Gastrocnemius medialis (tissue), 4 donors: ENCODE measurements around the gene SCAI.

ENCODE experiments used
- POLR2A ChIP-seq, 2 donors: fragments of 450-650 bp; IDR thresholded peaks; one replicate each; pipeline ENCODE4 v1.6.1; 2017; ENCODE audit warnings: antibody characterized with exemption in 2 of 2, mild to moderate bottlenecking in 2 of 2, moderate library complexity in 2 of 2
- TF ChIP-seq, protein P1 (sequence below), 5 experiments: fragments of 450-650 bp in 3 of 5; fragments of 200-600 bp in 2 of 5; sonication (generic) in 2 of 5; IDR thresholded peaks in 4 of 5; conservative IDR thresholded peaks in 1 of 5; 1 replicate in 4 of 5; 2 replicates in 1 of 5; pipeline ENCODE4 v1.5.1; 2016 to 2019; ENCODE audit warnings: antibody characterized with exemption in 5 of 5, mild to moderate bottlenecking in 3 of 5, moderate library complexity in 3 of 5

DNA sequence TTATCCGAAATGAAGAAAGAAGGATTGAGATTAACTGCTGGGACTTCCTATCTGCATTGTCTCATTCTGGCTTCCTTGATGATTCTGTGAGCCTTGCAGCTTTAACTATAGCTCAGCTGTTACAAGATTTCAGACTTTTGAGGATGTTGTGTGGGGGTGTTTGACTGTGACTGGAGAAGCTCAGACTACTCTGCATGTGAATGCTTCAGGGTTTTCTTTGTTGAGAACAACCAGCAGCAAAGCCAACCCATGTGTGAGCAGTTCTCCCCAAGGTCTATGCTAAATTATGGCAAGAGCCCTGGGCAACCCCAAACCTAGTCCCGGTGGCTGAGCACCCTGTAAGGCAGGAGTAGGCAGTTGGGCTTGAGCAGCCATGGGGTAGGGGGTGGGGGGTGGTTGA, 8.4 kb upstream of the SCAI start:
- TF ChIP-seq, protein P1, sequence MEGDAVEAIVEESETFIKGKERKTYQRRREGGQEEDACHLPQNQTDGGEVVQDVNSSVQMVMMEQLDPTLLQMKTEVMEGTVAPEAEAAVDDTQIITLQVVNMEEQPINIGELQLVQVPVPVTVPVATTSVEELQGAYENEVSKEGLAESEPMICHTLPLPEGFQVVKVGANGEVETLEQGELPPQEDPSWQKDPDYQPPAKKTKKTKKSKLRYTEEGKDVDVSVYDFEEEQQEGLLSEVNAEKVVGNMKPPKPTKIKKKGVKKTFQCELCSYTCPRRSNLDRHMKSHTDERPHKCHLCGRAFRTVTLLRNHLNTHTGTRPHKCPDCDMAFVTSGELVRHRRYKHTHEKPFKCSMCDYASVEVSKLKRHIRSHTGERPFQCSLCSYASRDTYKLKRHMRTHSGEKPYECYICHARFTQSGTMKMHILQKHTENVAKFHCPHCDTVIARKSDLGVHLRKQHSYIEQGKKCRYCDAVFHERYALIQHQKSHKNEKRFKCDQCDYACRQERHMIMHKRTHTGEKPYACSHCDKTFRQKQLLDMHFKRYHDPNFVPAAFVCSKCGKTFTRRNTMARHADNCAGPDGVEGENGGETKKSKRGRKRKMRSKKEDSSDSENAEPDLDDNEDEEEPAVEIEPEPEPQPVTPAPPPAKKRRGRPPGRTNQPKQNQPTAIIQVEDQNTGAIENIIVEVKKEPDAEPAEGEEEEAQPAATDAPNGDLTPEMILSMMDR (IDR thresholded peaks at IDR 0.05 in 4 of 5, conservative IDR thresholded peaks at IDR 0.05 in 1 of 5), result no peak
- no peak for TF ChIP-seq POLR2A (IDR thresholded peaks at IDR 0.05)
